Activated CD4-positive, alpha-beta T cell treated with anti-CD3 and anti-CD28 coated beads, Interleukin-2, amount 50 U/mL, for 16 hours (primary cell): ENCODE measurements around the gene ST6GALNAC3.

Experiments used
- DNase-seq: peaks from one replicate; pipeline ENCODE4 v3.0.0-alpha.2; 2020

ST6GALNAC3 gene

GRCh38 chr1:76371941-76372340 lies 297.4 kb downstream of the ST6GALNAC3 start:
- no peak for DNase-seq

- DNase-seq, result no peak
These were observed 299.5 kb downstream of the ST6GALNAC3 start for GRCh38 chr1:76374086-76374485.

DNA sequence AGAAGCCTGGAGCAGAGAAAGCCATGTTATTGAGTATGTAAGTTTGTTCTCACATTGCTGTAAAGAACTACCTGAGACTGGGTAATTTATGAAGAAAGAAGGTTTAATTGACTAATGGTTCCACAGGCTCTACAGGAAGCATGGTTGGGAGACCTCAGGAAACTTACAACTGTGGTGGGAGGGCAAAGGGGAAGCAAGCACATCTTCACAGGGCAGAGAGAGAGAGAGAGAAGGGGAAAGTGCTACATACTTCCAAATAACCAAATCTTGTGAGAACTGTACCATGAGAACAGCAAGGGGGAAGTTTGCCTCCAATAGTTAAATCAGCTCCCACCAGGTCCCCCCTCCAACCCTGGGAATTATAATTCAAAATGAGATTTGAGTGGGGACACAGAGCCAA lies 302.7 kb downstream of the ST6GALNAC3 start:
- no peak for DNase-seq

DNA sequence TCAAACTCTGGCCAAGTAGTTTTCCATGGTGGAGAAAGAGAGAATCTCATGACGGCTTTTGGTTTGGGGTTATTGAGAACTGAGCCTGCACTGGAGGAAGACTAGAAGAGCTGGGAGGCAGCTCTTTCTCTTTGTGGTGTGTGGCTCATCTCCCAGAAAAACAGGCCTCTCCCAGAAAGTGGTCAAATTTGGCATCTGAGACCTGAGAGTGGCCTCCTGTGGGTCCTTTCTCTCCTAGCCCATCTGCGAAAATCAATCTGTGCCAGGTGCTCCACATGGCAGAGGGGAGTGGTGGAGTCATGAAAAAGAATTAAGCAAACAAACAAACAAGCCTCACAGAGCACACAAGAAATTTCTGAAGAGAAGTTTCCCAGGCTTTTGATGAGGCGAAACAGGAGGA lies 305.0 kb downstream of the ST6GALNAC3 start:
- no peak for DNase-seq

DNA sequence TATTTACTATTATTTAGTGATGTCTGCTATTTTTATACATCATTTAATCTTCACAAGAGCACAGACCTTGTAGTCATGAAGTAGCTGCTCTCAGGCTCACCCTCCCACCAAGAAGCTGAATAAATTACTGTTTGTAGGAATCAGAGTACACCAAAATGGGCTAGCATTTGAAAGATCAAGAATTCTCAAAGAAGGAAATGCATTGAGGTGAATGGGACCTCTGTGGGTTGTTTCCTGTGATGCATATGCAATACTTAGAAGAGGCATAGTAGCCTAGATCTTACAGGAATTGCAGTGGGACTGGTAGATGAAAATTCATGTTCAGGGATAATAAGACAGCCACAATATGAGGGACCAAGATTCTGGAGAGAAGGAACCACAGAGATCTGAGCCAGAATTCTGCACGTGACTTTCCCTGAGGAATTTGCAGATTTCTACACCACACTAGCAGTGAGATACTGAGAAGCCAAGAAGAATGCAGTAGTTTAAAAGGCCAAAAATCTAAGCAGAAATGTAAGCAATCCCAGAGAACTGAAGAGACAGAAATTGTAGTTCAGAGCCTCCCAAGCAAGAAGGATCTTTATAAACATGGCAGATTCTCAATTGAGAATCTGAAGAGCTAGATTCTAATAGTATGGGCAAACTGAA lies 307.0 kb downstream of the ST6GALNAC3 start:
- no peak for DNase-seq

DNA sequence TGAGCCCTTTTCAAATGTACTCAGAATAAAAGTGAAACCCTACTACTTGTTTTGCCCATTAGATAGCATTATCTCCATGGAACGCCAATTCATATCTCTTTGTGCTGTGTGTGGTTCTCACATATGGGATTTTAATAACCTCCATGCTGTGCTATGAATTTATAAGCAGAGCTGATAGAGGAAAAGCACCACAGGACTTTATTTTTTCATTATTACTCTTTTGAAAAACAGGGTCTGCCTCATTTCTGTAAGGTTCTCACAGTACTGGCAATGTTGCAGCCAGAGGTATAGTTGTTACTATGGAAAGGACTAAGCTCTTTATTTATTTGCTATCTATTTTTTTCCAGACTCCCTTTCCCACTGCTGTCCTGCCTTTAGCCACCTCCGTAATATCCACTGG lies 313.7 kb downstream of the ST6GALNAC3 start:
- DNase-seq, result no peak

- DNase-seq, result no peak
These were observed 315.9 kb downstream of the ST6GALNAC3 start for GRCh38 chr1:76390456-76390855.

DNA sequence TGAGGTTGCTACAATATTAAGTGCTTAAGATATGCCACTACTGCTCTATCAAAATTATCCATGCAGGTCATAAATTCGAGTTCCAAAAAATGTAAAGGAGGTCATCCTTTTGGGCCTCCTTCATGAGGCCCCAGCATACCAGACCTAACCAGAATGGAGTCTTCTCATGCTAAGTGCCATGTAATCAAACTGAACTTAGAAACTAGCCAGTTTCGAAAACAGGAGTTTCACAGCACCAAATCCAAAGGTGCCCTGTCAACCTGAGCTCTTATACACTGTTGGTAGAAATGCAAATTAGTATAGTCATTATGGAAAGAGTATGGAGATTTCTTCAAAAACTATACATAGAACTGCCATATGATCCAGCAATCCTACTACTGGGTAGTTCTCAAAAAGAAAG lies 320.5 kb downstream of the ST6GALNAC3 start:
- DNase-seq, result no peak

- no peak for DNase-seq
These were observed 327.6 kb downstream of the ST6GALNAC3 start for GRCh38 chr1:76402128-76402527.

DNA sequence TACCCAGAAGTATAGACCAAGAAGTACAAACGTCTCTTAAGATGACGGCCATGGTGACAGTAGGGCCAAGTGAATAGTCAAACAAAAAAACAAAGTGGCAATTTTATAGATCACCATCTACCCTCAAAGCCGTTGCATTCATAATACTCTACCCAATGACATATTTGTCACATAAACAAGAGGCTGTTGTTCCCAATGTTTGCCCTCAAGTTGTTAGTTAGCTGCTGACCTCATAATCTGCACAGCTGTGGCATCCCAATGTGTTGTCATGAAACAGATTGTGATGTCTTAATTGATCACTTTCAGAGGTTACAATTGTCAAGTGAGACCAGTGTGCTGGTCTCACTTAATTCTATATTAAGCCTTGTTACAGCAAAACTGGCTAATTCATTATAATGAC lies 333.8 kb downstream of the ST6GALNAC3 start:
- no peak for DNase-seq

DNA sequence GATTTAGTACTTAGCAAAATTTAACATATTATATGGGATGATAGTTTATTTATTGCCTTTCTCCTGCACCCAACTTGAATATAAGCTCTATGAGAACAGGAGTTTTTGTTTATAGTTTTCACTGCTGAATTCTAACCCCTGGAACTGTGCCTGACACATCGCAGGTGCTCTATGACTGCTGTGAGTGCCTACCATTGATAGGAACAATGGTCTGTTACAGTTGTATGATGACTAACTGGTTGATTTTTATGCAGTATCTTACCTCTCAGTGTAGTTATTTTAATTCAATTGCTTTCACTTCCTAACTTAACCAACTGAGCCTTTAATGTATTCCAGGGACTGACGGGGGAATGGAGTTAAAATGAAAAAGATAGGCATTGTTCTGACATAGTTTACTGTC lies 336.0 kb downstream of the ST6GALNAC3 start:
- no peak for DNase-seq

GRCh38 chr1:76418531-76418930 lies 344.0 kb downstream of the ST6GALNAC3 start:
- no peak for DNase-seq

- DNase-seq, result no peak
These were observed 345.1 kb downstream of the ST6GALNAC3 start for GRCh38 chr1:76419603-76420002.

DNA sequence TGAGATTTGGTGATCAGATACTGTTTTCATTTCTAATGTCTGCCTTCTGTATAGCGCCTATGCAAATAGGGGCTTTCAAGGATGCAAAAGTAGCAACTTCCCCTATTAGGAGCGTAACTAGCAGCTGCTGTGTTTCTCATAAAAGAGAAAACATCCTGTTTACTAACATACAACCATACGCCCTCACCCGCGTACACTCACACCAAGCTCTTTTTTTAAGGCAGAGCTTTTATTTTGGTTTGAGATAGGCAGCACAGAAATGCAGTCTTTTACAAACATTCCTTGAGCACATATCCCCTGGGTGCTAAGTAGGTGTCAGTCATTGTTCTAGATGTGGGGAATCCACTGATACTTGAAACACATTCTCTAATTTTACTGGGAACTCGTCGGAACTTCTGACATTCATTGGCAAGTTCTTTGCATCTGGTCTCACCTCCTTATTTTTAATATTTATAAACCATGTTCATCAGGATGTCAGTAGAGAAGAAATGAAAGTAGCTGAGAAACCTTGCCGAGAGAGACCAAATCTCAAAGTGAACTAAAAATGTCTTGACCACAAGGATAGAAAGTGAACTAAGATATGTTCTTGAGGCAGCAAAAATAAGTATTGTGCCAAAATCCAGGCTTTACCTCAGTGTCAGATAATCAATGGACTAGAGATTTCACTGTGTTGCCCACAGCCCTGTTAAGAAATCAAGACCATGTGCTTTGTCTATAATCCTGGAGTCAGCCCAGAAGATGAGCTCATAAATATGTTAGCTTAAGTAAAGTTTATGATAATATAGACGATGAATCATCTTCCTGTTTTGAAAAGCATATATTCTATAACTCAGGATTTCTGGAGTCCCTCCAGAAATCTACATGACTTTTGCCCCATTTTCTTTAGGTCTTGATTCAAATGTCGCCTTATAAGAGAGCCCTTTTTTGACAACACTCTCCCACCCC lies 350.9 kb downstream of the ST6GALNAC3 start:
- DNase-seq, result no peak

- DNase-seq, result no peak
These were observed 352.1 kb downstream of the ST6GALNAC3 start for GRCh38 chr1:76426606-76427005.

GRCh38 chr1:76428028-76428427 lies 353.5 kb downstream of the ST6GALNAC3 start:
- no peak for DNase-seq

GRCh38 chr1:76430531-76430930 lies 356.0 kb downstream of the ST6GALNAC3 start:
- no peak for DNase-seq

DNA sequence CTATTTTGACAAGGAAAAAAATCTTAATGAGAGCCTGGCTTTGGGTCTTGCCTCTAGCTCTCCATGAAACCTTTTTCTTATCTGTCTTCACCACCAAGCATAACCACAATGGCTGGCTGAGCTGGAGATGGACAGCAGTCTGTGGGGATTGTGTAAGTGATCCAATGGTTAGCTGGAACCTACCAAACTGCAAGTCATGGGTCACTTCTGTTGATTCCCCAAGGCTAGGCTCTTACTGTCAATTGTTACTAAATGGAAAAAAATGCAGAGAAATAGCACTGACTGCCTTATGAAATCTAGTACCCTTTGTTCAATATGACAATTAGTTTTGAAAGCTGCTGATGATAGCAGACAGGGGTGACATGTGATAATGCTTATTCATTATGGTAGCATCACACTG lies 359.0 kb downstream of the ST6GALNAC3 start:
- DNase-seq, result no peak

DNA sequence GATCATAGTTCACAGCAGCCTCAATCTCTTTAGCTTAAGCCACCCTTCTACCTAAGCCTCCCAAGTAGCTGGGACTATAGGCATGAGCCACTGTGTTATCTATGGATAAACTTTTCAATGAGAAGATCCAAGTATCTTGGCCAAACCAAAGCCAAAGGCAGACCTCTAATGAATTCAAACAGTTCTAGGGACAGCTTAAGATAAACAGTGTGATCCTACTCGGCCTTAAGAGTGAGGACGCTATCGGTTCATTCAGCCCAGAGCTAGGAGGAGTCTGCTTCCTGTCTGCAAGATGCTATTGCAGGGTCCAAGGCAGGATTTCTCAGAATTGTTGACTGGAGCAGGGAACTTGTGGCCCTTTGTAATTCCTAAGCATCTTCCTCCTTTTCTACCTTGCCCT lies 368.7 kb downstream of the ST6GALNAC3 start:
- no peak for DNase-seq

GRCh38 chr1:76444773-76445172 lies 370.2 kb downstream of the ST6GALNAC3 start:
- DNase-seq, result no peak

DNA sequence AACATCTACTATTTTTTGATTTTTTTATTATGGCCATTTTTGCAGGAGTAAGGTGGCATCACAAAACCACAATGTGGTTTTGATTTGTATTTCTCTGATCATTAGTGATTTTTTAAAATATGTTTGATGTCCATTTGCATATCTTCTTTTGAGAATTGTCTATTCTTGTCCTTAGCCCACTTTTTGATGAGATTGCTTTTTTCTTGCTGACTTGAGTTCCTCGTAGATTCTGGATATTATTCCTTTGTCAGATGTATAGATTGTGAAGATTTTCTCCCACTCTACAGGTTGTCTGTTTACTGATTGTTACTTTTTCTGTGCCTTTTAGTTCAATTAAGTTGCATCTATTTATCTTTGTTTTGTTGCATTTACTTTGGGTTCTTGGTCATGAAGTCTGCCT lies 375.7 kb downstream of the ST6GALNAC3 start:
- DNase-seq, result no peak

GRCh38 chr1:76463278-76463677 lies 388.7 kb downstream of the ST6GALNAC3 start:
- DNase-seq, result peak; percentile 37

- peak; percentile 6 for DNase-seq
These were observed 389.3 kb downstream of the ST6GALNAC3 start for GRCh38 chr1:76463849-76464248.

- no peak for DNase-seq
These were observed 390.5 kb downstream of the ST6GALNAC3 start for GRCh38 chr1:76465030-76465429.
